Measurements from ENCODE around the gene SERTAD1. TPM values are rescaled to one million over a fixed set of nuclear protein-coding genes. Genes with fewer than 3 reads are reported as not detected.

Gene SERTAD1
- total and polyA plus RNA-seq, 9 donors = 2.3 to 15.2 (median 11.1) TPM

- Histone ChIP-seq H3K36me3 (no peaks in the 10 kb centered on the region), H3K27me3 (no peaks in the 10 kb centered on the region), H3K4me3 (peak overlapping the region; percentile 54), H3K27ac (peak overlapping the region; percentile 80 to 87), H3K9me3 (no peaks in the 10 kb centered on the region), H3K4me1 (ENCODE audit: insufficient read depth) (peaks cover 2% of the 10 kb centered on the region)
- TF ChIP-seq POLR2A (IDR thresholded peaks at IDR 0.05) (no peak), EP300 (IDR thresholded peaks at IDR 0.05) (no peak), CTCF (IDR thresholded peaks at IDR 0.05) (no peak)
- WGBS, 3 donors = 0 to 1% (median 0%) methylated on average over 34 to 41 of the region's 41 CpGs
- intact Hi-C loops (cut with DNase I) = no loop called here
- DNase-seq = peak; percentile 86 to 92 (median 88)
Measured at GRCh38 chr19:40403262-40403984, 22.4 kb downstream of the SERTAD1 start.

- no peaks in the 10 kb centered on the region for H3K27me3 ChIP-seq
- H3K27ac ChIP-seq = no peak overlapping the region
- TF ChIP-seq EP300 (IDR thresholded peaks at IDR 0.05) = no peak
- H3K9me3 ChIP-seq = no peaks in the 10 kb centered on the region
- H3K36me3 ChIP-seq = no peaks in the 10 kb centered on the region
- intact Hi-C loops (cut with DNase I) = no loop called here
- no peak for DNase-seq
- peaks cover 5% of the 10 kb centered on the region for H3K4me1 ChIP-seq (ENCODE audit: insufficient read depth)
- H3K4me3 ChIP-seq = no peak overlapping the region
- 6 to 40% (median 37%) methylated on average over 2 to 3 of the region's 3 CpGs for WGBS, 3 donors
Measured at GRCh38 chr19:40400559-40400958, 25.2 kb downstream of the SERTAD1 start.

GRCh38 chr19:40398417-40399131, 27.2 kb downstream of the SERTAD1 start:
- Histone ChIP-seq H3K36me3 (no peaks in the 10 kb centered on the region), H3K9me3 (no peaks in the 10 kb centered on the region), H3K27me3 (no peaks in the 10 kb centered on the region), H3K4me1 (ENCODE audit: insufficient read depth) (peaks cover 5% of the 10 kb centered on the region), H3K4me3 (no peak overlapping the region), H3K27ac (peak overlapping the region in 1 of 2 donors; percentile 21)
- intact Hi-C loops (cut with DNase I) = no loop called here
- 34 to 42% (median 40%) methylated on average over 49 of the region's 49 CpGs for WGBS, 3 donors
- TF ChIP-seq EP300 (IDR thresholded peaks at IDR 0.05) = no peak
- no peak for TF ChIP-seq CTCF (IDR thresholded peaks at IDR 0.05)
- TF ChIP-seq POLR2A (IDR thresholded peaks at IDR 0.05) = no peak
- DNase-seq = peak; percentile 61 to 83 (median 70)

- intact Hi-C loops (cut with DNase I) = no loop called here
- Histone ChIP-seq H3K27me3 (no peaks in the 10 kb centered on the region), H3K4me3 (no peak overlapping the region), H3K36me3 (no peaks in the 10 kb centered on the region), H3K27ac (no peak overlapping the region), H3K4me1 (ENCODE audit: insufficient read depth) (peaks cover 7% of the 10 kb centered on the region), H3K9me3 (no peaks in the 10 kb centered on the region)
- TF ChIP-seq EP300 (IDR thresholded peaks at IDR 0.05) = no peak
- no peak for TF ChIP-seq CTCF (IDR thresholded peaks at IDR 0.05)
- no peak for TF ChIP-seq POLR2A (IDR thresholded peaks at IDR 0.05)
- peak in 1 of 5 donors; percentile 31 for DNase-seq
- WGBS, 3 donors = 91 to 93% (median 91%) methylated on average over 20 to 22 of the region's 22 CpGs
Measured at GRCh38 chr19:40397568-40397906, 28.3 kb downstream of the SERTAD1 start.
